Measurements from ENCODE around the gene PPFIA4.
A peak's percentile ranks its signal among the peaks of the same experiment; 100 is the strongest.
"Not testable (repeated sequence)": the region's sequence is repeated elsewhere in the genome, so short reads cannot be mapped to it uniquely, and the experiment has no call there.

PPFIA4 gene

DNA sequence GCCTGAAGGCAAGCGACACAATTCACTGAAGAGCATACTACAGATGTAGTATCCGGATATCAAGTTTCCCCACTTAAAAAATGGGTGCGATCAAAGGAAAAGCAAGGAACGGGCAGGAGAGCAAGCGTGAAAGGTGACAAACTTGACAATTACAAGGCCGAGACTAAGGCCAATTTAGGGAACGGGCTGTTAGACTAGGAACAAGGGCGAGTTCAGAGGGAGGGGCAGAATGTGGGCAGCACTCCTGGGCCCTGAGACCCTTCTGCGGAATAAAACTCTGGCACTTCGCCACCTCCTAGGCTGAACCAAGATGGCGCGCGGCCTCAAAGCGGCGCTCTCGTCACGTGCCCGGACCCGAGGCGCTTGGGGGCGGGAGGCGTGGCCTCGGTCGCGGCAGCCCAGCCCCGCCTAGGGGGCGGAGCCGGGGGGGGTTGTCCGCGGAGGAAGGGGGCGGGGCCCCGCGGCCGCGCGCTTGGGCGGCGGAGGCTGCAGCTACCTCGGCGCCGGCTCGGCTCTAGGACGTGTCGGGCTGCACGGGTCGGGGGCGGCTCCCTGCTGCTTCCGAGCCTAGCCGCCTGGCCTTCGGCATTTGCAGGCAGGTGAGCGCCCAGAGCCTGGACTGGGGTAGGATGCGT, at the start of gene PPFIA4:
PPFIA4 (plus strand) TSS at position 461 of the 635 bp plus-strand sequence. CDS start 12,518 bp downstream, outside the sequence.
- peak; percentile 76 to 77 for DNase-seq (ENCODE audit: low read depth in 2 of 2)

DNA sequence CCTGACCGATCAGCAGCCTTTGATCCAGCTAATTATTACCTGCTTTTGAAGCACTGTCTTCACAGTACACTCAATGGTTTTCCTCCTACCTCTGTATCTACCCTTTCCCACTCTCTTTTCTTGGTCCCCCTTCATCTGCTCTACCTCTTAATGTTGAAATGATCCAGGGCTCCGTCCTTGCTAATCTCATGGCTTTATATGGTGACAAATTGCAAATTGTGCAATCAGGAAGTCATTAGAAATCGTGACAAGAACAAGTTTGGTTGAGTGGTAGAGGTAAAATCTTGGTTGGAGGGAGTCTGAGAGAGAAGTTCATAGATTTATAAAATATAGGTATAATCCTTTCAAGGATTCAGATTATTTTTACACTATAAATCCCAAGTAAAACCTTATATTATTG, 49.7 kb upstream of the PPFIA4 start:
- DNase-seq (ENCODE audit: low read depth in 2 of 2), result no peak

DNA sequence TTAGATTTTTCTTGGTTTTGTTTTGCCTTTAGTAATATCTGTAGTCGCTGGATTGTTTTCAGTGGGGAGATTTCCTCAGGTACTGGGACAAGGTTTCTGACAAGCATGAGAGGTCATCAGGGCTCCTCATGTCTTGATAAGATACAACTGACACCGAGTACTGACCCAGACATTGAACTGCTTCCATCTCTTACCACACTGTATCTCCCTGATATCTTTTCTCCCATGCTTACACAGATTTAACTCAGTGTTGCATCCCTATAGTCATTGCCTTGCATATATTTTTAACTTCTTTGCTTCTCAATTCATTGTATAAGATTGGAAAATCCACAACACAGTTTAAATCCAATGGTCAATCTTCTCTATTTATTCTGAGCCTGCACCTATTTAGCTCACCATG, 46.8 kb upstream of the PPFIA4 start:
- DNase-seq (ENCODE audit: low read depth in 2 of 2), result no peak

DNA sequence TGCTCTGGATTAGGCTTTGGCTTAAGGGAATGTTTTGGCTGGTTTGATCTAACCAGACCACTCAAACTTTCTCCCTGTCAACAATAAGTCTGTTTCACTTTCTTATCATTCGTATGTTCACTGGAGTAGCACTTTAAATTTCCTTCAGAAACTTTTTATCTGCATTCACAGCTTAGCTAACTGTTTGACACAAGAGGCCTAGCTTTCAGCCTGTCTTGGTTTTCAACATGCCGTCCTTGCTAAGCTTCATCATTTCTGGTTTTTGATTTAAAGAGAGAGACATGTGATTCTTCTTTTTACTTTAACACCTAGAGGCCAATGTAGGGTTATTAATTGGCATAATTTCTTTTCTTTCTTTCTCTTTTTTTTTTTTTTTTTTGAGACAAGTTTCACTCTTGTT, 44.4 kb upstream of the PPFIA4 start:
- DNase-seq (ENCODE audit: low read depth in 2 of 2), result no peak

DNA sequence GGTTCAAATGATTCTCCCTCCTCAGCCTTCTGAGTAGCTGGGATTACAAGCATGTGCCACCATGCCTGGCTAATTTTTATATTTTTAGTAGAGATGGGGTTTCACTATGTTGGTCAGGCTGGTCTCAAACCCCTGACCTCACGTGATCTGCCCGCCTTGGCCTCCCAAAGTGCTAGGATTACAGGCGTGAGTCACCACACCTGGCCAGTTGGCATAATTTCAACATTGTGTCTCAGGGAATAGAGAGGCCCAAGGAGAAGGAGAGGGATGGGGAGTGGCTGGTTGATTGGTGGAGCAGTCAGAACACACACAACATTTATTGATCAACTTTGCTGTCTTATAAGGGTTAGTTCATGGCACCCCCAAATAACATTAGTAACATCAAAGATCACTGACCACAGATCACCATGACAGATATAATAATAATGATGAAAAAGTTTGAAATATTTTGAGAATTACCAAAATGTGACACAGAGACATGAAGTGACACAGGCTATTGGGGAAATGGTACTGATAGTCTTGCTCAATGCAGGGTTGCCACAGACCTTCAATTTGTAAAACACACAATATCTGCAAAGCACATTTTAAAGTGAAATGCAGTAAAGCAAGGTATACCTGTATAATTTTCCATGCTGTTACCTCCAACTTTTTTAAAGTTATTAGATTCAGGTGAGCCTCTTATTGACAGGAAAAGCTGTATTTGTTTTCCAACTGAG, 43.4 kb upstream of the PPFIA4 start:
- no peak for DNase-seq (ENCODE audit: low read depth in 2 of 2)

DNA sequence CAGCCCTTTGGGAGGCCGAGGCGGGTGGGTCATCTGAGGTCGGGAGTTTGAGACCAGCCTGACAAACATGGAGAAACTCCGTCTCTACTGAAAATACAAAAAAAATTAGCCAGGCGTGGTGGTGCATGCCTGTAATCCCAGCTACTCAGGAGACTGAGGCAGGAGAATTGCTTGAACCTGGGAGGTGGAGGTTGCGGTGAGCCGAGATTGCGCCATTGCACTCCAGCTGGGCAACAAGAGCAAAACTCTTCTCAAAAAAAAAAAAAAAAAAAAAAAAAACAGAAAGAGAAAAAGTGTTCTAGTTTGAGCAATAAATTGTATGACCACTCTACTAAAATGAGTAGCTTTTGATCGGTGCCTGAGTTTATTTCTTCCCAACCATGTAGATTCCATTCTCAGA, 40.2 kb upstream of the PPFIA4 start:
- not testable (repeated sequence) for DNase-seq (ENCODE audit: low read depth in 2 of 2)

DNA sequence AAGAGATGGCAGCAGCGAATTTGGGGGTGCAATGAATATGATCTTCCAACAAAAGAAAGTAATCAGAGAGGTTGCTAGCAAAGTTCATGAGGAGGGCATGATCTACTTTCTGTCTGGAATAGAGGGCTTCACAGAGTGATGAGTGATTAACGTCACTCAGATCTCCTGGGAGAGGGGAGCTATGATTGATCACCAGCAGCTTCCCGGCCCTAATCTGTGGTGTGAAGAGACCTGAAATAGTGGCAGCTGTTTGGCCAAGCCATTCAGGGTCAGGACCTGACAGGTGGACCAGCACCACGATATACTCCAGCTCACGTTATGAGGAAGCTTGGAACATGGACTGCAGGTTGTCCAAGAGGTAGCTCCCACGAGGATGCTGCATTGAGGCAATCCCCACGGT, 39.0 kb upstream of the PPFIA4 start:
- DNase-seq (ENCODE audit: low read depth in 2 of 2), result no peak

DNA sequence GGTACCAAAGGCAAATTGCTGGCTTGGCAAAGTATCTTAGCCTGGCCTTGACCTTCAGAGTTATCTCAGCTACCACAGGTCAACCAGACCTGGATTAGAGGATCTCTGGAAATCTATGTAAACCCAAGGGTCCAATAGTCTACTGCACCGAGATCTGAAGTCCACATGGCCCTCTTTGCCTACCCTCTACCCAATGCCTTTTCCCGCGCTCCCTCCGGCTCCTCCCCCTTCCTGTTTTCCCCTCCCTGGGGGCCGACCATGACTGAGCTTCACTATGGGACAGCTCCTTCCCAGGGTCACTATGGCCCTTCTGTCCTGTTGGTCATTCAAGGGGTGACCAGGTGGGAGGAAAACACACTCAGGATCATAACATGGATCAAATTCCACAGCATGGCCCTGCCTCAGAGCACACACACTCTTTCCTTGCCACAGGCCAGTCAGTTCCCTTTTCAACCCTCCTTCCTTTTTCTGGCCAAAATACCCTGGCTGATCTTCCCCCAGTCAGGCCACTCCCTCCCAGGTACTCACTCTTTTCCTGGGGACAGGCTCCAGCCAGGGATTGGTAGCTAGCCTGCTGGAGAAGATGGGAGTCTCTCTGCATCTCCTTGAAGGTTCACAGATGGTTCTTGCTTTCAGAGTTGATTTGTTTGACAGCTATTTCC, 38.2 kb upstream of the PPFIA4 start:
- DNase-seq (ENCODE audit: low read depth in 2 of 2), result no peak

DNA sequence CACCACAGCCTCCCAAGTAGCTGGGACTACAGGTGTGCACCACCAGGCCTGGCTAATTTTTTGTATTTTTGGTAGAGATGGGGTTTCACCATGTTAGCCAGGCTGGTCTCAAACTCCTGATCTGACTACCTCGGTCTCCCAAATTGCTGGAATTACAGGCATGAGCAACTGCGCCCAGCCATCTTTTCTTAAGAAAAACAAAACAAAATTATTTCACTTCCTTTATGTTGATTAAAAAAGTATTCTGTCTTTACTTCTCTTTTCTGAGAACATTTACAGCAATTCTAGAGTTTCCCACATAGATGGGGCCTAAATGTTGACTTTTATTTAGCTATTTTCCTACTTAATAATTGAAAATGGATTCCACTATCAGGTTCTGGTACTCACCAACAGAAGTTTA, 36.4 kb upstream of the PPFIA4 start:
- no peak for DNase-seq (ENCODE audit: low read depth in 2 of 2)

DNA sequence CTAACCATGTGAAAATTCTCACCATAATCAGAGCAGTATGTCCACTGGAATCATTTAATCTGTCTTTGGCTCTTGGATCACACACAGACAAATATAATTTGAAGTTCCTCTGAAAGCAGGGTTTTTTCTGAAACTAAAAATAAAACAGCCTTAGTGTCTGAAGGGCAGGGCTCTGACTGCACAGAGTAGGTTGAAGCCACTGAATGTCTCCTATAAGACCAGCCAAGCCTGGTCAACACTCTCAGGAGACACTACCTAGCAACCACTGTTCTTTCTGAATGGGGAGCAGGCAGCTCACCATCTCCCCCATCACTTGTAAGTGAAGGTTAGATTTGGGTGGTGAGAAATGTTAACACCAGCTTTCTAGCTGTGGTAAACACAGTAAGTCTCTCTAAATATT, 35.2 kb upstream of the PPFIA4 start:
- no peak for DNase-seq (ENCODE audit: low read depth in 2 of 2)

DNA sequence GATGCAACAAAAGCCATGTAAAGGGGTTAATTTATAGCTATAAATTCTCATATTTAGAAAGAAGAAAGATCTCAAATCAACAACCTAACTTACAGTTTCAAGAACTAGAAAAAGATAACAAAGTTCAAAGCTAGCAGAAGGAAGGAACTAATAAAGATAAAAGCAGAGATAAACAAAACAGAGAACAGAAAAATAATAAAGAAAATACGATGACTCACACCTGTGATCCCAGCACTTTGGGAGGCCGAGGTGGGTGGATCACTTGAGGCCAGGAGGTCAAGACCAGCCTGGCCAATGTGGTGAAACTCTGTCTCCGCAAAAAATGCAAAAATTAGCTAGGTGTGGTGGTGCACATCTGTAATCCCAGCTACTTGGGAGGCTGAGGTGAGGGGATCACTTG, 31.5 kb upstream of the PPFIA4 start:
- DNase-seq (ENCODE audit: low read depth in 2 of 2), result no peak

DNA sequence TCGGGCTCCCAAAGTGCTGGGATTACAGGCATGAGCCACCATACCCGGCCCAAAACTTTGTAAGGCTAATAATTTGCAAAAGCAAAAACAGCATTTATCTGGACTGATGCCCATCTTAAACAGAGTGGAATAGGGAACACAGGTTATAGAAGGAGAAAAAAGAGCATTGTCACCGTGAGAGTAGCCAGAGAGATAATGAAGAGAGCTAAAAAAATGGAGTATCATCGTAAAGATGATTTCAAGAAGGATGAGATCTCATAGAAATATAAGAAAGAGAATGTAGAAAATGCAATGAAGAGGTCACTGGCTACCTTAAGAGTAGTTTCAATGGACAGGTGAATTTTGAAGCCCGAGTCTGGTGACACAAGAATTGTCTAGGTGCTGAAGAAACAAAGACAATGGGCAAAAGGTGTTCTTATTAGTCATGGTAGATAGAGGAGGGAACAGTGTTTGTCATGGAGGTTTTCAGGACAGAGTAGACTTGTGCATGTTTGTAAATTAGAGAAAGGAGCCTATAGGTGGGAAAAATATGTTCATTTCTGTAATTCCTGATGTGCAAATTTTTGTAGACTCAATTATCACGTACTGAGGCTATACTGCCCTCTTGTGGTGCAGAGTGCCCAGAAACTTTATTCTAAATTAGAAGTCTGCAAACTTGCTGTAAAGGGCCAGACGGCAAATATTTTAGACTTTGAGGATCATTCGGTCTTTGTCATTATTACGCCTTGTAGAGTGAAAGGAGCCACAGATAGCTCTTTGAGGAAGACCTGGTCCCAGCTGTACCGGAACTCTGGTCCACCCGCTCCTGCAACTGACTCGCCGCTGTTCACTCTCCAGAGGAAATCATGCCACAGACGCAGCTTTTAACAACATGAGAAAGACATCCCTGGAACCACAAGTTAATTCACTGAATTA, 27.2 kb upstream of the PPFIA4 start:
- peak; percentile 28 to 39 for DNase-seq (ENCODE audit: low read depth in 2 of 2)

DNA sequence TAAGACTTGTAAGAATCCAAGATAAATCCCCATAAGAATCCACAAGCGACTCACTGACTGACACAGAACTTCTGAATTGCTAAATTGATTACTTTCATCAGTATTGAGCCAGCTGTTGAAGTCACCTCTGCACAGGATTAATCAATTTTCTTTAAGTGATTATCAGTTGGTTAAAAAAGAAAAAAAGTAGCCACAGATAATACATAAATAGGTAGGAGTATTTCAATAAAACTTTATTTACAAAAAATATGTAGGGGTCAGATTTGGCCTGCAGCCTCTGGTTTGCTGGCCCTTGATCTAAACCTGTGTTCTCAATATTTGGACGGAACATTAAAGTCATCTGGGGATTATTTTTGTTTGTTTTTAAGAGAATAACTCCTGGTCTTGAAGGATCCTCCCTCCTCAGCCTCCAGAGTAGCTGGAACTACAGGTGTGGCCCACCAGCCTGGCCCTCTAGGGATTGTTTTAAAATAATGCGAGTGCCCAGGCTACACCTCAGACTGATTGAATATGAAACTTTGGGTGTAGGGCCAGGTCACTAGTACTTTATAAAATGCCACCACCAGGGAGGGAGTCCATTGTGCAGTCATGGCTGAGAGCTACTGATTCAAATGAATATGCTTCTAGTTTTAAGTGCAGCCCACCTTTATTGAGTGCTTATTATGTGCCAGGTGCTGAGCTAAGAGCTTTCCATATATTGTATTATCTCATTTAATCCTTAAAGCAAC, 25.9 kb upstream of the PPFIA4 start:
- no peak for DNase-seq (ENCODE audit: low read depth in 2 of 2)

DNA sequence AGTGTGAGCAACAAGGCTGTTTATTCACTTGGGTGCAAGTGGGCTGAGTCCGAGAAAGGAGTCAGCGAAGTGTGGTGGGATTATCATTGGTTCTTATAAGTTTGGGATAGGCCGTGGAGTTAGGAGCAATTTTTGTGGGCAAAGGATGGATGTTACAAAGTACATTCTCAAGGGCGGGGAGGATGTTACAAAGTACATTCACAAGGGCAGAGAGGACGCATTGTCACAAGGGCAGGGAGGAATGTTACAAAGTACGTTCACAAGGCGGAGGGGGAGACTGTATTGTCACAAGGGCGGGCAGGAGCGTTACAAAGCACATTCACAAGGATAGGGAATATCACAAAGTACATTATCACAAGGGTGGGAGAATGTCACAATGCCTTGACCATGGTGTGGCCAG, 24.3 kb upstream of the PPFIA4 start:
- no peak for DNase-seq (ENCODE audit: low read depth in 2 of 2)

DNA sequence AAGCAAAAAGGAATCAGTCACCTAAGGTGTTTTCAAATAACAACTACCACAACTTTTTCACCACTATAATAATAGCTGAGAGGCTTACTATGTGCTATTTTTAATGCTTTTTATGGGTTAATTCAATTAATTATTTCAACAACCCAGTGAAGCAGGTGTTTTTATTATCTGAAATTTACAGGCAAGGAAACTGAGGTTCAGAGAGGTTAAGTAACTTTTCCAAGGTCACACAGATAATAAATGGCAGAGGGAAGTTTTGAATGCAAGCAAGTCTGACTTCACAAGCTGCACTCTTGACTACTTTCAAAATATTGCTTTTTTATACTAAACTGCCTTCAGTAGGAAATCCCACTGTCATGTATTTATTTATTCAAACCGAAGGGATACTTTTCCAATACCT, 23.3 kb upstream of the PPFIA4 start:
- no peak for DNase-seq (ENCODE audit: low read depth in 2 of 2)

DNA sequence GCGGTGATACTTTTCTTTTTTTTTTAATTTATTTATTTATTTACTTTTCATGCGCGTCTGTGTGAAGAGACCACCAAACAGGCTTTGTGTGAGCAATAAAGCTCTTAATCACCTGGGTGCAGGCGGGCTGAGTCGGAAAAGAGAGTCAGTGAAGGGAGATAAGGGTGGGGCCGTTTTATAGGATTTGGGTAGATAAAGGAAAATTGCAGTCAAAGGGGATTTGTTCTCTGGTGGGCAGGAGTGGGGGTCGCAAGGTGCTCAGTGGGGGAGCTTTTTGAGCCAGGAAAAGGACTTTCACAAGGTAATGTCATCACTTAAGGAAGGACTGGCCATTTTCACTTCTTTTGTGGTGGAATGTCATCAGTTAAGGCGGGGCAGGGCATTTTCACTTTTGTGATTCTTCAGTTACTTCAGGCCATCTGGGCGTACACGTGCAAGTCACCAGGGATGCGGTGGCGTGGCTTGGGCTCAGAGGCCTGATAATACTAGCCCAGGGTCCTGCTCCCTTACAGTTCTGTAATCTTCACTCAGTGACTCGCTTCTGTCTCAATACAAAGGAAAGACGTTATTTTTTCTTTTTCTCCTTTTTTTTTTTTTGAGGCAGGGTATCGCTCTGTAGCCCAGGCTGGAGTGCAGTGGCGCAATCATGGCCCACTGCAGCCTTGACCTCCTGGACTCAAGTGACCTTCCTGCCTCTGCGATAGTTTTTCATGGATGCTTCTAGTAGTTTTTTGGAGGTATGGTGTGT, 20.7 kb upstream of the PPFIA4 start:
- DNase-seq (ENCODE audit: low read depth in 2 of 2), result not testable (repeated sequence)

DNA sequence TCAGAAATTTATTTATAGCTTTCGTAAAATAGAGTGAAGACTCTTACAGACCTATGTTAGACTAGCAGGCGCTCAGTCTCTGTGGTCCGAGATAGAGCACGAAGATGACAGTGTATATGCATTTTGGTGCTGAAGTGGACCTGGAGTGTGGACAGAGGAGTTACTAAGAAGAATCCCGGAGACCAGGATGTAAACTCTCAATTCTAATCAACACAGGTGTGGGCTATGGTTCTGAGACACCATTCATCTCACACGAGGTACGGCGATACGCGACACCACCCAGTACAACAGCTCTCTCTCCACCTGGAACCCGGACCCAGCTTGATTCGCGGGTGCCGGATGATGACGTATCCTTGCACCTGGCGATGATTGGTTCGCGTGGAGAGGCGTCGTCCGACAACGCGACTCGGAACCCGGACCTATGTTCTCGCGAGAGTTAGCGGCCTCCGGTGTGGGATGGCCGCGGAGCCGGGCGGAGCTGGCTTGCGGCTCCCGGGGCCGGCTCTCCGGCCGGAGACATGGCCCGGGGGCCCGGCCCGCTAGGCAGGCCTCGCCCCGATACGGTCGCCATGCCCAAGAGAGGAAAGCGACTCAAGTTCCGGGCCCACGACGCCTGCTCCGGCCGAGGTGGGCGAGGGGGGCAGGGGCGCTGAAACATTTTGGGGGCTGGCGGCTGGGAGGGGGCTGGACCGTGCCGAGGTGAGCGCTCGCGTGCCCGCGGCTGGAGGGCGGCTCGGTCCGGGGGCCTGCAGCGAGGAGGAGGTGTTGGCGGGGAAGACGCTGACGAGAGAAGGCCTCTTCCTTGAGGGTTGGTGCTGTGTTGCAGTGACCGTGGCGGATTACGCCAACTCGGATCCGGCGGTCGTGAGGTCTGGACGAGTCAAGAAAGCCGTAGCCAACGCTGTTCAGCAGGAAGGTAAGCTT, 19.1 kb upstream of the PPFIA4 start, which contains the start of gene TMEM183A:
TMEM183A (plus strand) TSS at position 427 of the 924 bp plus-strand sequence; CDS start at position 519, 92 bp downstream.
- peak; percentile 88 to 90 for DNase-seq (ENCODE audit: low read depth in 2 of 2)

DNA sequence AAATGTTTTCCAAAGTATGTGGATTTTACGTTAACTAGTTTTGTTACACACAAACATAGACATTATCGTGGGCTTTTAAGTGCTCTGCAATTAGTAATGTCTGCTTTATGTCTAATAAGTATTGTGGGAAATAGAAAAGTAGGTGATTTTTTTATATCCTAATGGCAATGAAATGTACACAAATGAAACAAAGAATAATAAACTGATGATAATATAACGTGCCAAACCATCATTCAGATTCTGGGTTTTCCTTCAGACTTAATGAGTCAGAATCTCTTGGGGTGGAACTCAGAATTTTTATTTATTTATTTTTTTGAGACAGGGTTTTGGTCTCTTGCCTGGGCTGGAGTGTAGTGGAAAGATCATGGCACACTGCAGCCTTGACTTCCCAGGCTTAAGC, 17.1 kb upstream of the PPFIA4 start:
- no peak for DNase-seq (ENCODE audit: low read depth in 2 of 2)

DNA sequence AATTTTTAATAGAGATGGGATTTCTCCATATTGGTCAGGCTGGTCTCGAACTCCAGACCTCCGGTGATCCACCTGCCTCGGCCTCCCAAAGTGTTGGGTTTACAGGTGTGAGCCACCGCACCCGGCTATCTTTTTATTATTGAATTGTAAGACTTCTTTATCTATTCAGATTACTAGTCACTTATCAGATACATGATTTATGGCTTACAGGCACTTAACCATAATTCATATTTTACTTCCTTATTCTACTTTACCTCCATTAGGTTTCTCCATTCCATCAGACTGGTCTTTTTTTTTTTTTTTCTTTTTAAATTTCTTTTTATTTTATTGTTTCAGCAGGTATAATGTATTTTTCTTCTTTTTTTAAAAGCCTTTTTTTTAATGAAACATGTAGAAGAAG, 14.7 kb upstream of the PPFIA4 start:
- DNase-seq (ENCODE audit: low read depth in 2 of 2), result no peak
